Common myeloid progenitor, CD34-positive (primary cell): ENCODE measurements around the gene RBFOX1.

ENCODE experiments used
- CTCF ChIA-PET: fragments of 350-600 bp; sonication (Branson Sonifier 250); formaldehyde crosslinking; loops from one replicate; lab custom pipeline; 2021; ENCODE audit warnings: antibody characterized with exemption; lab: Charles Lee
- POLR2A ChIA-PET: fragments of 350-600 bp; sonication (Branson Sonifier 250); formaldehyde crosslinking; loops from one replicate; lab custom pipeline; 2021; ENCODE audit warnings: antibody characterized with exemption; lab: Charles Lee
- DNase-seq, 3 donors: peaks; one replicate each; pipeline versions ENCODE4 v3.0.0 to v3.0.0-alpha.2; 2013
- H3K27ac ChIP-seq, 2 experiments: 1 replicate in 1 of 2; 2 replicates in 1 of 2; pipeline ENCODE4 v1.7.0; 2013; ENCODE audit warnings: inconsistent platforms in 2 of 2, low read length in 2 of 2, mild to moderate bottlenecking in 2 of 2, low read depth in 1 of 2, moderate library complexity in 1 of 2; ENCODE audit not compliant: severe bottlenecking in 2 of 2, insufficient read depth in 1 of 2, poor library complexity in 1 of 2
- H3K27me3 ChIP-seq, 5 experiments: replicated peaks in 2 of 5; 1 replicate in 3 of 5; 2 replicates in 2 of 5; pipeline versions ENCODE4 v1.6.1 to v1.7.0; 2013; ENCODE audit warnings: low read length in 4 of 5, mild to moderate bottlenecking in 2 of 5, moderate library complexity in 2 of 5, inconsistent platforms in 1 of 5; ENCODE audit not compliant: insufficient read depth in 5 of 5, control insufficient read depth in 4 of 5
- H3K36me3 ChIP-seq, 4 experiments: 1 replicate in 2 of 4; 2 replicates in 2 of 4; pipeline versions ENCODE4 v1.6.1 to v1.7.0; 2013; ENCODE audit warnings: low read length in 3 of 4, control low read depth in 1 of 4, mild to moderate bottlenecking in 1 of 4; ENCODE audit not compliant: control insufficient read depth in 4 of 4, insufficient read depth in 4 of 4
- H3K4me1 ChIP-seq, 4 experiments: 1 replicate in 3 of 4; 2 replicates in 1 of 4; pipeline versions ENCODE4 v1.6.1 to v1.7.1; 2013; ENCODE audit warnings: low read length in 3 of 4, mild to moderate bottlenecking in 3 of 4, control low read depth in 1 of 4, inconsistent platforms in 1 of 4, moderate library complexity in 1 of 4; ENCODE audit not compliant: control insufficient read depth in 4 of 4, insufficient read depth in 4 of 4; ENCODE audit errors: control extremely low read depth in 1 of 4
- H3K4me3 ChIP-seq, 7 experiments: 1 replicate in 4 of 7; 2 replicates in 3 of 7; pipeline versions ENCODE4 v1.5.1 to v1.7.0; 2013; ENCODE audit warnings: mild to moderate bottlenecking in 7 of 7, low read length in 6 of 7, moderate library complexity in 6 of 7, inconsistent platforms in 2 of 7, low read depth in 2 of 7, control low read depth in 1 of 7; ENCODE audit not compliant: insufficient read depth in 4 of 7, control insufficient read depth in 1 of 7; ENCODE audit errors: extremely low read depth in 1 of 7
- H3K9me3 ChIP-seq, 5 experiments: 1 replicate in 4 of 5; 2 replicates in 1 of 5; pipeline versions ENCODE4 v1.6.1 to v1.7.1; 2013; ENCODE audit warnings: low read length in 4 of 5, mild to moderate bottlenecking in 2 of 5, inconsistent platforms in 1 of 5, low read depth in 1 of 5, moderate library complexity in 1 of 5; ENCODE audit not compliant: control insufficient read depth in 4 of 5, insufficient read depth in 2 of 5; ENCODE audit errors: control extremely low read depth in 1 of 5
- WGBS: methylation state at CpG from one replicate; pipeline ENCODE4 v1.1.5; 2013; ENCODE audit not compliant: insufficient coverage; 5-methylcytosine and 5-hydroxymethylcytosine counted together

Gene RBFOX1

GRCh38 chr16:7380911-7381310 is 48.3 kb downstream of the RBFOX1 start:
- 90% methylated on average over 1 of the region's 3 CpGs for WGBS
- Histone ChIP-seq H3K9me3 (no peaks in the 10 kb centered on the region), H3K4me1 (no peaks in the 10 kb centered on the region), H3K36me3 (no peaks in the 10 kb centered on the region), H3K27me3 (no peaks in the 10 kb centered on the region), H3K27ac (no peak overlapping the region), H3K4me3 (no peak overlapping the region)
- DNase-seq = no peak
- POLR2A ChIA-PET = no interaction called here
- CTCF ChIA-PET = no interaction called here

- no peak for DNase-seq
- ChIA-PET CTCF (no interaction called here), POLR2A (no interaction called here)
- H3K9me3 ChIP-seq = no peaks in the 10 kb centered on the region
- no peak overlapping the region for H3K4me3 ChIP-seq
- H3K4me1 ChIP-seq = no peaks in the 10 kb centered on the region
- no peaks in the 10 kb centered on the region for H3K27me3 ChIP-seq
- 100% methylated on average over 1 of the region's 6 CpGs for WGBS
- H3K36me3 ChIP-seq = no peaks in the 10 kb centered on the region
- H3K27ac ChIP-seq = no peak overlapping the region
Observed at GRCh38 chr16:7381671-7382070, 49.0 kb downstream of the RBFOX1 start.

GRCh38 chr16:7382521-7382920 is 49.9 kb downstream of the RBFOX1 start:
- WGBS = 98% methylated on average over 5 of the region's 6 CpGs
- no peaks in the 10 kb centered on the region for H3K4me1 ChIP-seq
- POLR2A ChIA-PET = no interaction called here
- no peak overlapping the region for H3K4me3 ChIP-seq
- H3K9me3 ChIP-seq = no peaks in the 10 kb centered on the region
- no peaks in the 10 kb centered on the region for H3K27me3 ChIP-seq
- CTCF ChIA-PET = no interaction called here
- H3K36me3 ChIP-seq = no peaks in the 10 kb centered on the region
- H3K27ac ChIP-seq = no peak overlapping the region
- no peak for DNase-seq

GRCh38 chr16:7390974-7391373 is 58.3 kb downstream of the RBFOX1 start:
- ChIA-PET POLR2A (no interaction called here), CTCF (no interaction called here)
- no peak for DNase-seq
- Histone ChIP-seq H3K27me3 (no peaks in the 10 kb centered on the region), H3K4me1 (no peaks in the 10 kb centered on the region), H3K9me3 (peaks cover 0 to 2% (median 0%) of the 10 kb centered on the region in 5 experiments), H3K4me3 (no peak overlapping the region), H3K27ac (no peak overlapping the region), H3K36me3 (no peaks in the 10 kb centered on the region)
- 84% methylated on average over 5 of the region's 5 CpGs for WGBS

GRCh38 chr16:7391694-7392093 is 59.0 kb downstream of the RBFOX1 start:
- POLR2A ChIA-PET = no interaction called here
- no peaks in the 10 kb centered on the region for H3K36me3 ChIP-seq
- no peaks in the 10 kb centered on the region for H3K4me1 ChIP-seq
- 88% methylated on average over 5 of the region's 5 CpGs for WGBS
- no peak overlapping the region for H3K4me3 ChIP-seq
- no peaks in the 10 kb centered on the region for H3K27me3 ChIP-seq
- DNase-seq = no peak
- peaks cover 0 to 2% (median 0%) of the 10 kb centered on the region in 5 experiments for H3K9me3 ChIP-seq
- H3K27ac ChIP-seq = no peak overlapping the region
- CTCF ChIA-PET = no interaction called here

- no peak overlapping the region for H3K4me3 ChIP-seq
- H3K4me1 ChIP-seq = no peaks in the 10 kb centered on the region
- peaks cover 0 to 2% (median 0%) of the 10 kb centered on the region in 5 experiments for H3K9me3 ChIP-seq
- H3K36me3 ChIP-seq = no peaks in the 10 kb centered on the region
- CTCF ChIA-PET = no interaction called here
- no CpG with 5 or more reads among the region's 1 CpG for WGBS
- POLR2A ChIA-PET = no interaction called here
- no peak overlapping the region for H3K27ac ChIP-seq
- DNase-seq = no peak
- H3K27me3 ChIP-seq = no peaks in the 10 kb centered on the region
Observed at GRCh38 chr16:7392206-7392605, 59.6 kb downstream of the RBFOX1 start.

- WGBS = 96% methylated on average over 3 of the region's 4 CpGs
- ChIA-PET POLR2A (no interaction called here), CTCF (no interaction called here)
- Histone ChIP-seq H3K9me3 (peaks cover 0 to 2% (median 0%) of the 10 kb centered on the region in 5 experiments), H3K27me3 (no peaks in the 10 kb centered on the region), H3K4me1 (no peaks in the 10 kb centered on the region), H3K36me3 (no peaks in the 10 kb centered on the region), H3K27ac (no peak overlapping the region), H3K4me3 (no peak overlapping the region)
- no peak for DNase-seq
Observed at GRCh38 chr16:7393680-7394079, 61.0 kb downstream of the RBFOX1 start.
